AML-193 (cell line): ENCODE measurements around the gene SCP2.
"Not testable (repeated sequence)": the region's sequence is repeated elsewhere in the genome, so short reads cannot be mapped to it uniquely, and the experiment has no call there.

Source experiments
- DNase-seq, 2 experiments: peaks; one replicate each; lab custom pipeline; 2025; lab: John Stamatoyannopoulos, UW

Gene SCP2

GRCh38 chr1:52917156-52917555 is 9.9 kb upstream of the SCP2 start:
- no peak for DNase-seq

- no peak for DNase-seq
Observed at GRCh38 chr1:52917581-52917980, 9.5 kb upstream of the SCP2 start.

DNA sequence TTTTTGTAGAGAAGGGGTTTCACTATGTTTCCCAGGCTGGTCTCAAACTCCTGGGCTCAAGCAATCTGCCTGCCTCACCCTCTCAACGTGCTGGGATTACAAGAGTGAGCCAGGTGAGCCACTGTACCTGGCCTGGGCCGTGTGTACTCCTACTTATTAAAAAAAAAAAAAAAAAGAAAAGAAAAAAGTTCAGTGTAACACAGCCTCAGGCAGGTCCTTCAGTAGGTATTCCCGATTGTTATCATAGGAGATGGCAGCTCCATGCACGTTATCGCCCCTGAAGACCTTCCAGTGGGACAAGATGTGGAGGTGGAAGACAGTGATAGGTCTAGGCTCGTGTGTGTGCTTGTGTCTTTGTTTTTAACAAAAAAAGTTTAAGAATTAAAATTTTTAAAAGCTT is 8.9 kb upstream of the SCP2 start:
- no peak for DNase-seq

DNA sequence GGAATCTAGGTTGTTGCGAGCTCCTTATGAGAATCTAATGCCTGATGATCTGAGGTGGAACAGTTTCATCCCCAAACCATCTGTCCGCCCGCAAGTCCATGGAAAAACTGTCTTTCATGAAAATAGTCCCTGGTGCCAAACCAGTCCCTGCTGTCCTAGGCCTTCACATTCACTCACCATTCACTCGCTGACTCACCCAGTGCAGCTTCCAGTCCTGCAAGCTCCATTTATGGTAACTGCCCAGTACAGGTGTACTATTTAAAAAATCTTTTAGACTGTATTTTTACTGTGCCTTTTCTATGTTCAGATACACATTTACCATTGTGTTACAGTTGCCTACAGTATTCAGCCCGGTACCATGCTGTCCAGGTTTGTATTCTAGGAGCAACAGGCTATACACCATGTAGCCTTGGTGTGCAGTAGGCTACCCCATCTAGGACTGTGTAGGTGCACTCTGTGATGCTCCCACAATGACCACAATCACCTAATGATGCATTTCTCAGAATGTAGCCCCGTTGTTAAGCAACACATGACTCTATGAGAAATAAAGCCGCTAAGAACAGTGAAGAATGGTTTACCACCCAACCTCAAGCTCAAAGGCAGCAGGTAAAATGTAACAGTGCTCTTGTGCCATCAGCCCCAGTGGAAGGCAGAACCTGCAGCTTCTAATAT is 7.9 kb upstream of the SCP2 start:
- no peak for DNase-seq

GRCh38 chr1:52919723-52920483 is 7.2 kb upstream of the SCP2 start:
- DNase-seq: no peak

GRCh38 chr1:52920791-52921291 is 6.2 kb upstream of the SCP2 start:
- DNase-seq: no peak

GRCh38 chr1:52925571-52926005 is 1.5 kb upstream of the SCP2 start:
- DNase-seq: no peak

DNA sequence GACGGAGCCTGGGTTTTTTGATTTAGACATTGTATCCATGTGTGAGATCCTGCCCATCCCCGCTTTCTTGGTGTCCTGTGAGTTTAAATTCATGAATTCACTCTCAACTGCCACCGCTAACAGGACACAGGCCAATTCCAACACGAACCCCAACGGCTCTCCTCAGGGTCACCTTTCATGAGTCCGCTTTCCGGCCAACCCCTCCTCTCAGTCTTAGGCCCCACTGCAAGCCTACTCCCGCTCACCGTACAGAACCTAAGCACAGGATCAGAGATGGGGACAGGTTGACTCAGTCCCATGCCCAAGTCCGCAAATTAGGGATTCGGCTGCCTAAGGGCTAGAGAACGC is 238 bp upstream of the SCP2 start:
- DNase-seq: no peak

- no peak for DNase-seq
Observed at GRCh38 chr1:52928015-52928404, 934 bp downstream of the SCP2 start.

GRCh38 chr1:52929019-52929418 is 1.9 kb downstream of the SCP2 start:
- no peak for DNase-seq

DNA sequence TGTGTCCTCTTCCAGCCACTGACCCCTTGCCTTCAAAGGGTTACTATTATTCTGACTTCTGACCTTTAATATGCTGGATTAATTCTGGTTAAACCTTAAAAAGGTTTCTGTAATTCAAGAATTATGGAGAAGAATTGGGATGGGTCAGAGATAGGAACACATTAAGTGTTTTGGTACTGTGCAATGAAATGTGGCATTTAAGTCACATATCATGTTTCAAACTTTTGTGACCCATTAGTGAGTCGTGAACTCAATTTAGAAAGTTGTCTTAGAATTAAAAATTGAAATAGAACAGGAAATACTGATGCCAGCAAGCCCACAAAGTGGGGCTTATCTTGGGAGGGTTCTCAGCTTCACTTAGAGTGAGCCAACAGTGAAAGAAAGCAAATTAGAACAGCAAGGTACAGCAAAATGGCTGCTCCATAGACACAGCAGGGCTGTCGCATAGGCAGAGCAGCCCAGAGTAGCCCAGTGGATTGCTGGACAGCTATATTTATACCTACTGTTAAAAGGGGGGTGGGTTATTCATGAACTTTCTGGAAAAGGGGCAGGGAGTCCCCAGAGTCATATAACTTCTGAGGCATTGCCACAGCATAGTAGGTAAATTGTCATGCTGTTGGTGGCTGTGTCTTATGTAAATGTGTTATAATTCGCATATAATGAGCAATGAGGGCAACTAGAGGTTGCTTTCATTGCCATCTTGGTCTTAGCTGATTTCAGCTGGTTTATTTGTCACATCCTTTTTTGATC is 10.5 kb downstream of the SCP2 start:
- DNase-seq: no peak

DNA sequence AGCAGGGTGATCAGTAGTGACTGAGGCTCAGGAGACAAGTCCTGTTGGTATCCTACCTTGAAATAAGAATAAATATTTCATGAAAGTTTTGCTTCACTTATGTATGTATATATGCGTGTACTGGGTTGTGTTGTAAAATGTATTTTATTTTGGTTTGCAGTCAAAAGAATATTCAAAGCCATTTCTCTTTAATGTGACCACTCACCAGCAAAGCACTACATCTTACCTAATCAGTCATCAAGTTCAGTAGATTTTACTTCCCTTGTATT is 11.0 kb downstream of the SCP2 start:
- DNase-seq: no peak

- no peak for DNase-seq
Observed at GRCh38 chr1:52943876-52944416, 16.9 kb downstream of the SCP2 start.

- DNase-seq: no peak
Observed at GRCh38 chr1:52944566-52944965, 17.5 kb downstream of the SCP2 start.

GRCh38 chr1:52947490-52947889 is 20.4 kb downstream of the SCP2 start:
- no peak for DNase-seq

GRCh38 chr1:52949602-52950001 is 22.5 kb downstream of the SCP2 start:
- DNase-seq: not testable (repeated sequence)

GRCh38 chr1:52952112-52952511 is 25.0 kb downstream of the SCP2 start:
- DNase-seq: no peak

DNA sequence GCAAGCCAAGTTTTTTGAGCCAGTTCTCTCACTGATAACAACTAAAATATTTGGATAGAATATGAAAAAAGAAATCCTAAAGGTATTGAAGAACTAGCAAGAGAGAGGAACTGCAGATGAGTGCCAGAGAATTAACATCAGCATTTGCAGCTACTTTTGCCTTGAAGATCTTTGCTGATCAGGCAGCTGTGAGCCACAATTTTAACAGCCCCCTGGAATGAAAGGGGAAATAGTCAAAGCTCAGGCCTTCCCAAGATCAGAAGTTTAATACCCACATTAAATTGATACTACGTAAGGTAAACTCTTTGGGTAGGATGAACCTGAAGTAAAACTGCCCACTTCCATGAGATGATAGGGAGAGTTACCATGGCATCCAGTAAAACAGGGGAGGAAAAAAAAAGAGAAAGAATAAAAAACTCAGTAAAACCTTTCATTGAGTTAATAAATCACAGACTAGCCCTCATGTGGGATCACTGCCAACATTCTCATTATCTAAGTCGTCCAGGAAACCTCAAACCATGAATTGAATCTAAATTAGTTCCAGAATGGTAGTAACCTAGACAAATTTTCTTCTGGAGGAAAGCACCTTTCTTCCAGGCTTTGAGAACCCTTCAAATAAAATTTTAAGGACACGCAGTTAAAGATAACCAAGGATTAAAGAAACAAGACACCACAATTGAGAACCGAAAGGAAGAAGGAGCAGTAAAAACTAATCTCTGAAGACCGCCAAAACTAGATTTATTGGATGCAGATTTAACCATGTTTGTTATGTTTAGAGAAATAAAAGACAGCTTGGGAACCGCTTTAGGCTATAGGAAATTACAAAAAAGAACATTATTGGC is 28.3 kb downstream of the SCP2 start:
- DNase-seq: no peak

DNA sequence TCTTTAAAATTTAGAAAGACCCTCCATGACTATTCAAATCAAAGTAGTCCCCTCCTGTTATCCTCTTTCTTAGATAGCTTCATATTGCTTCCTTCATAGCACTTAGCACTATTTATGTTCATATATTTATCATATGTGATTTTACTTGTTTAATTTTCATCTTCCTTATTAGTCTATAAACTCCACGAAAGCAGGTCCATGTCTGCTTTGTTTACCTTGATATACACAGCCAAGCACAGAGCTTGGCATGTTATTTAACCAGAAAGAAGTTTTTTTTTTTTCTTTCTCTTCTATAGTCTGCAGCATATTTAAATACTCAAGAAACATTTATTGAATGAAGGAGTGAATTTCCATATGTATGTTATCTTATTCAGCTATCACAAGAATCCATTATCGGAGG is 36.0 kb downstream of the SCP2 start:
- no peak for DNase-seq

GRCh38 chr1:52967666-52968065 is 40.6 kb downstream of the SCP2 start:
- DNase-seq: no peak

GRCh38 chr1:52969234-52969633 is 42.2 kb downstream of the SCP2 start:
- DNase-seq: not testable (repeated sequence)

DNA sequence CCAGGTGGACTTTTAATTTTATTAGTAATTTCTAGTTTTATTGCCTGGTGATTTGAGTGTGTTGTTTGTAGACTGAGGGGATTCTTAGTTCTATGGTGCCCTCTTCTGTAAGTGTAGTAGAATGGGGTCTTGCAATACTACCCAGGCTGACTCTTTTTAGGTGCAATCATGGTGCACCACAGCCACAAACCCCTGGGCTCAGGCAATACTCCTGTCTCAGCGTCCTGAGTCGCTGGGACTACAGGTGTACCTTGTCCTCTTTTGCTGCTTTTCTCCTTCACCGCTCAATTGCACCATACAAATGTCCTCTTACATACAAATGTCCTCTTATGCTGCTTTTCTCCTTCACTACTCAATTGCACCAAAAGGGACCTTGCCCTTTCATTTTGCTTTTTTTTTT is 43.1 kb downstream of the SCP2 start:
- DNase-seq: no peak
